H54 (cell line): Measurements from ENCODE around the gene SRPK3.

Source experiments
- DNase-seq: peaks from one replicate; pipeline ENCODE4 v3.0.0; 2011; ENCODE audit warnings: low spot score, mixed read lengths; ENCODE audit not compliant: insufficient read length
- FAIRE-seq: peaks from 3 replicates; lab custom pipeline; 2011; peaks lifted over from hg19 to GRCh38; lab: Jason Lieb, UNC
- POLR2A ChIP-seq: IDR thresholded peaks from 2 replicates; pipeline ENCODE4 v1.6.1; 2011; ENCODE audit warnings: low read depth, mild to moderate bottlenecking, low read length

The SRPK3 gene

GRCh38 chrX:153770601-153771414 lies 10.0 kb upstream of the SRPK3 start:
- DNase-seq (no peak), FAIRE-seq (no peak)
- no peak for TF ChIP-seq POLR2A

DNA sequence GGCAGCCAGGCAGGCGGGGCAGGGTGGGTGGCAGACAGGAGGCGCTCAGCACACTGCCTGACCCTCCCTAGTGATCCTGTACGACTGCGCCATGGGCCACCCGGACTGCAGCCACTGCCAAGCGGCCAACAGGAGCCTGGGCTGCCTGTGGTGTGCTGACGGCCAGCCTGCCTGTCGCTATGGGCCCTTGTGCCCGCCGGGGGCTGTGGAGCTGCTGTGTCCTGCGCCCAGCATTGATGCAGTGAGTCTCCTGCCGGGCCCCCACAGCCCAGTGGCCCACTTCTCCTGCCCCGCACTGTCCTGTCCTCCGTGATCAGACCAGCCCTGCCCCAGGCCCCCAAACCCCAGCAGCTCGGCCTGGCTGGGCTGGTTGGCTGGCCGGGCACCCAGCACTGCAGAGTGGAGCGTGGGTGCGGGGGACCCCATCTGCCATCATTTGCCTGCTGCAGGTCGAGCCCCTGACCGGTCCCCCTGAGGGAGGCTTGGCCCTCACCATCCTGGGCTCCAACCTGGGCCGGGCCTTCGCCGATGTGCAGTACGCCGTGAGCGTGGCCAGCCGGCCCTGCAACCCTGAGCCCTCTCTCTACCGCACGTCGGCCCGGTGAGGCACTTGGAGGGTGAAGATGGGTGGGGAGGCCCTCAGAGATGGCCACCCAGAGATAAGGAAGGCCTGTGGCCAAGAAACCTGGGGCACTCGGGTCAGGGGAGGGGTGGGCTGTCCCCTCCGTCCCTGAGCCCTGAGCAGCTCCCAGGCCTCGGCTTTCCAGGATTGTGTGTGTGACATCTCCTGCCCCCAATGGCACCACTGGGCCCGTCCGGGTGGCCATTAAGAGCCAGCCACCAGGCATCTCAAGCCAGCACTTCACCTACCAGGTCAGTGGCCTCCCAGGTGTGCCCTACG lies 9.2 kb upstream of the SRPK3 start:
- FAIRE-seq (no peak), DNase-seq (no peak)
- no peak for TF ChIP-seq POLR2A

GRCh38 chrX:153772316-153773217 lies 8.3 kb upstream of the SRPK3 start:
- no peak for TF ChIP-seq POLR2A
- FAIRE-seq (no peak), DNase-seq (no peak)

DNA sequence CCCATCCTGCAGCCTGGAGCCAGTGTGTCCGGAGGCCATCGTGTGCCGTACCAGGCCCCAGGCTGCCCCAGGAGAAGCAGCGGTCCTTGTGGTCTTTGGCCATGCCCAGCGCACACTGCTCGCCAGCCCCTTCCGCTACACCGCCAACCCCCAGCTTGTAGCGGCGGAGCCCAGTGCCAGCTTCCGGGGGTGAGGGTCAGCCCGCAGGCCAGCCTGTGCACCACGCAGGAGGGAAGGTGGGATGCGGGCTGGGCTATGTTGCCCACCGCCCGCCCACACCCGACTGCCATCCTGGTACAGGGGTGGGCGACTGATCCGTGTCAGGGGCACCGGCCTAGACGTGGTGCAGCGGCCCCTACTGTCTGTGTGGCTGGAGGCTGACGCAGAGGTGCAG lies 7.6 kb upstream of the SRPK3 start:
- DNase-seq, result no peak
- no peak for FAIRE-seq
- TF ChIP-seq POLR2A, result no peak

DNA sequence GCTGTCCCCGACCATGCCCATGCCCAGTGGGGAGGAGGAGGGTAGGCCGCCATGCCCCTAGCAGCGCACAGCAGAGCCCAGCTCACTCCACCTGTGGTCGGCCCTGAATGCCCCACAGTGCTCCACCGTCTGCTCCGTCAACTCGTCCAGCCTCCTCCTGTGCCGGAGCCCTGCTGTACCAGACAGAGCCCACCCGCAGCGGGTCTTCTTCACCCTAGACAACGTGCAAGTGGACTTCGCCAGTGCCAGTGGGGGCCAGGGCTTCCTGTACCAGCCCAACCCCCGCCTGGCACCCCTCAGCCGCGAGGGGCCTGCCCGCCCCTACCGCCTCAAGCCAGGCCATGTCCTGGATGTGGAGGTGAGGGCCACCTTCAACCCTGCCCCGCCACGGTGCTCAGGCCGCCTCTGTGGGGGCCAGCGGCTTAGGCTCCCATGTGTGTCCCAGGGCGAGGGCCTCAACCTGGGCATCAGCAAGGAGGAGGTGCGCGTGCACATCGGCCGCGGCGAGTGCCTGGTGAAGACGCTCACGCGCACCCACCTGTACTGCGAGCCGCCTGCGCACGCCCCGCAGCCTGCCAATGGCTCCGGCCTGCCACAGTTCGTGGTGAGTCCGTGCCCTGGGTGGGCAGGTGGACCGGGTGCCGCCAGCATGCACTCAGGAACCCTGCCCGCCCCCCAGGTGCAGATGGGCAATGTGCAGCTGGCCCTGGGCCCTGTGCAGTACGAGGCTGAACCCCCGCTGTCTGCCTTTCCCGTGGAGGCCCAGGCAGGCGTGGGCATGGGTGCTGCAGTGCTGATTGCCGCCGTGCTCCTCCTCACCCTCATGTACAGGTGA lies 6.9 kb upstream of the SRPK3 start:
- TF ChIP-seq POLR2A, result no peak
- FAIRE-seq (no peak), DNase-seq (no peak)

DNA sequence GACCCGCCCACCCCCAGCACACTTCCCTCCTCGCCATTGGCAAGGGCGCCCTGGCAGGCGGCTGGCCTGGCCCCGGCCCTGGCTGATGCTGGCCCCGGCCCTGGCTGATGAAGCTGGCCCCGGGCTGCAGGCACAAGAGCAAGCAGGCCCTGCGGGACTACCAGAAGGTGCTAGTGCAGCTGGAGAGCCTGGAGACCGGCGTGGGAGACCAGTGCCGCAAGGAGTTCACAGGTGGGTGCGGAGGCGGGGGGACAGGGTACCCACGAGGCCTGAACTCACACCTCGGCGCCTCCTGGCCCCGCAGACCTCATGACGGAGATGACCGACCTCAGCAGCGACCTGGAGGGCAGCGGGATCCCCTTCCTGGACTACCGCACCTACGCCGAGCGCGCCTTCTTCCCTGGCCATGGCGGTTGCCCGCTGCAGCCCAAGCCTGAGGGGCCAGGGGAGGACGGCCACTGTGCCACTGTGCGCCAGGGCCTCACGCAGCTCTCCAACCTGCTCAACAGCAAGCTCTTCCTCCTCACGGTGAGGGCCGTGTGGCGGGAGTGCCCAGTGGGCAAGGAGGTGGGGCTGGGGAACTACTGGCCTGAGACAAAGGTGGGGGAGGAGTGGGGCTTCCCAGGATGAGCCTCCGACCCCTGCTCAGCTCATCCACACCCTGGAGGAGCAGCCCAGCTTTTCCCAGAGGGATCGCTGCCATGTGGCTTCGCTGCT lies 6.1 kb upstream of the SRPK3 start:
- no peak for FAIRE-seq
- no peak for DNase-seq

DNA sequence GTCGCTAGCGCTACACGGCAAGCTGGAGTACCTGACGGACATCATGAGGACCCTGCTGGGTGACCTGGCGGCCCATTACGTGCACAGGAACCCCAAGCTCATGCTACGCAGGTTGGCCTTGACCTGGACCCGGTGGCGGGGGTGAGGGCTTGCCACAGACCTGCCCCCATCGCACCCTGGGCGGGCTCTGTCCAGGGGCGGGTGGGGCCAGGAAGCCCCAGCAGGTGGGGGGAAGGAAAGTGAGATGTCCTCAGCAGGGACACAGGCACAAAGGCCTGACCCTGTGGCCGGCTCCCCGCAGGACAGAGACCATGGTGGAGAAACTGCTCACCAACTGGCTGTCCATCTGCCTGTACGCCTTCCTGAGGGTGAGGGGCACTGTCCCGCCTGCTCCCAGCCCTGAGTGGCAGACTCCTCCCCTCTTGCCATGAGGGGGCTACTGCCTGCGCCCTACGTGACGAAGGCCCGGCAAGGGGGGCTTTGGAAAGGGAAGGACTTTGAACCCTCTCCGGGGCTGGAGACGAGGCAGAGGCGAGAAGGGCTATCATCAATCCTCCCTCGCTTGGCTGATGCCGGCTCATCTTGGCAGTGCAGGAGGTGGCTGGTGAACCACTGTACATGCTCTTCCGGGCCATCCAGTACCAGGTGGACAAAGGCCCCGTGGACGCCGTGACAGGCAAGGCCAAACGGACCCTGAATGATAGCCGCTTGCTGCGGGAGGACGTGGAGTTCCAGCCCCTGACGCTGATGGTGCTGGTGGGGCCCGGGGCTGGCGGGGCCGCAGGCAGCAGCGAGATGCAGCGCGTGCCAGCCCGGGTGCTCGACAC lies 5.3 kb upstream of the SRPK3 start:
- DNase-seq (no peak), FAIRE-seq (no peak)
- TF ChIP-seq POLR2A, result no peak

More for the DNA sequence above, 6.1 kb upstream of the SRPK3 start:
- TF ChIP-seq POLR2A, result no peak

DNA sequence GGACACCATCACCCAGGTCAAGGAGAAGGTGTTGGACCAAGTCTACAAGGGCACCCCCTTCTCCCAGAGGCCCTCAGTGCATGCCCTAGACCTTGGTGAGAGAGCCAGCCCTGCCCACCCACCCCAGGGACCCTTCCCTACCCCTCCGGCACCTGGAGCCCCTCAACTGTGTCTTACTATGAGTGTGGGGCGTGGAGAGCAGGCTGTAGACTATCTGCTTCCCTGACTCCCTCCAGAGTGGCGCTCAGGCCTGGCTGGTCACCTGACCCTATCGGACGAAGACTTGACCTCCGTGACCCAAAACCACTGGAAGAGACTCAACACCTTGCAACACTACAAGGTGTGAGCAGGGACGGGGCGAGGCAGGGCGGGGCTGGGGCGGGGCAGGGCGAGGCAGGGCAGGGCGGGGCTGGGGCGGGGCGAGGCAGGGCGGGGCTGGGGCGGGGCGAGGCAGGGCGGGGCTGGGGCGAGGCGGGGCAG lies 4.7 kb upstream of the SRPK3 start:
- TF ChIP-seq POLR2A, result no peak
- FAIRE-seq (no peak), DNase-seq (no peak)

GRCh38 chrX:153776611-153777045 lies 4.2 kb upstream of the SRPK3 start:
- FAIRE-seq (no peak), DNase-seq (no peak)
- no peak for TF ChIP-seq POLR2A

DNA sequence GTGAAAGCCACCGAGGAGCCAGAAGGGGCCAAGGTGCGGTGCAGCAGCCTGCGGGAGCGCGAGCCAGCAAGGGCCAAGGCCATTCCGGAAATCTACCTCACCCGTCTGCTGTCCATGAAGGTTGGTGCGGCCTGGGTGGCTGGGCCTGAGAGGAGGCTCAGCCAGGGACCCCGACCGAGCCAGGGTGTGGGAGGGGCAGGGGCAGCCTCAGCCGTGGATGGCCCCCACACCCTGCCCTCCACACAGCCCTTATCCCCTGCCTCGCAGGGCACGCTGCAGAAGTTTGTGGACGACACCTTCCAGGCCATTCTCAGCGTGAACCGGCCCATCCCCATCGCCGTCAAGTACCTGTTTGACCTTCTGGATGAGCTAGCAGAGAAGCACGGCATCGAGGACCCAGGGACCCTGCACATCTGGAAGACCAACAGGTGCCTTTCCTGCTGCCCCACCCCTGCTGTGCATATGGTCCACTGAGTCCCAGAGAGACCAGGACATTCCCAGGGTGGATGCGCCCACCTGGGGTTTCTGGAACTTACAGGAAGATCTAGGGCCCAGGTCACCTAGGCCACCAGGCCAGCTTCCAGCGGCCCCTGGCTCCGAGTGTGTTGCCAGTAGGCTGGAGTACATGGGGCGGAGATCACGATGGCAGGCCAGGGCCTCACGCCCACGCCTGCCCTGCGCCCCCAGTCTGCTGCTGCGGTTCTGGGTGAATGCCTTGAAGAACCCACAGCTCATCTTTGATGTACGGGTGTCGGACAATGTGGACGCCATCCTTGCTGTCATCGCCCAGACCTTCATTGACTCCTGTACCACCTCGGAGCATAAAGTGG lies 3.4 kb upstream of the SRPK3 start:
- FAIRE-seq, result no peak
- DNase-seq, result no peak
- no peak for TF ChIP-seq POLR2A
